Mesenteric fat pad (tissue), 1 donor: ENCODE results near the gene NHLRC4. TPM values are rescaled to one million over a fixed set of nuclear protein-coding genes. Genes with fewer than 3 reads are reported as not detected.

Experiments
- DNase-seq: peaks from one replicate; pipeline ENCODE4 v3.0.0-alpha.2; 2020; ENCODE audit warnings: low spot score
- total RNA-seq: library from RNA; stranded (reverse); fragmentation: NEBNext Ultra II Directional; extraction: Animal tissue kit (Norgen Biotek cat#: 25700); gene quantifications from one replicate; pipeline ENCODE4 v1.2.1, GENCODE V29; 2021
- donor health status: DM: yes; HTN: yes; CAD: no.

Gene NHLRC4
- total RNA-seq, 1 donor from 2014 or later = 1.3 TPM

DNA sequence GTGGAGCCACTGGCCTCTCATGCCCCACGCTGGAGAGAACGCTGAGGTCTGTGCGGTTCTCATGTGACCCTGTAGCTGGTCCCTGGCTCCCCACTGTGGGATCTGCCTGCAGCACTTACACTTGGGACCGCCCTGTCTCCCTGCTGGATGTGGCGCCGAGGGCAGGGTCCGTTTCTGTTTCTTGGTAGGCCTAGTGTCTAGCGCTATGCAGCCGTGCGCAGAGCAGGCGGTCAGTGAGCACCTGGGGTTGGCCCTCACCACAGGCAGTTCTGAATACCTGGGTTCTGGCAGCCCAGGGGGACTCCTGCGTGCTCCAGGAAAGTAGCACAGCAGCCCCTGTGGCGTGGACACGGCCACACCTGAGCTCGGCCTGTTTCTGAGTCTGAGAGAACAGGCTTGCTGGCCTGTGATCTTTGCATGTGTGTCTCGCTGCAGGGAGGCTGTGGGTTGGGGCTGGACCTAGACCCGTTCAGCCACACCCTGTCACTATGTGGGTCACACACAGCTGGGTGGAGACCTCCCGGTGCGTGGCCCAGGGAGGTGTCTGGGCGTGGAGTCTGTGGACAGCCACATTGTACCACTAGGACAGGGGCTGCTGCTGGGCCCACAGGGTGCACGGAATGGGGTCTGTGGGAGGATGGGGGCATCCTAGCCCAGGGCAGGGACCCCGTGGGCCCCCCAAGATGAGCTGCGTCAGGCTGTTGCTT, 36.5 kb upstream of the NHLRC4 start:
- DNase-seq = no peak

- no peak for DNase-seq
These were observed 35.2 kb upstream of the NHLRC4 start for GRCh38 chr16:531494-532125.

DNA sequence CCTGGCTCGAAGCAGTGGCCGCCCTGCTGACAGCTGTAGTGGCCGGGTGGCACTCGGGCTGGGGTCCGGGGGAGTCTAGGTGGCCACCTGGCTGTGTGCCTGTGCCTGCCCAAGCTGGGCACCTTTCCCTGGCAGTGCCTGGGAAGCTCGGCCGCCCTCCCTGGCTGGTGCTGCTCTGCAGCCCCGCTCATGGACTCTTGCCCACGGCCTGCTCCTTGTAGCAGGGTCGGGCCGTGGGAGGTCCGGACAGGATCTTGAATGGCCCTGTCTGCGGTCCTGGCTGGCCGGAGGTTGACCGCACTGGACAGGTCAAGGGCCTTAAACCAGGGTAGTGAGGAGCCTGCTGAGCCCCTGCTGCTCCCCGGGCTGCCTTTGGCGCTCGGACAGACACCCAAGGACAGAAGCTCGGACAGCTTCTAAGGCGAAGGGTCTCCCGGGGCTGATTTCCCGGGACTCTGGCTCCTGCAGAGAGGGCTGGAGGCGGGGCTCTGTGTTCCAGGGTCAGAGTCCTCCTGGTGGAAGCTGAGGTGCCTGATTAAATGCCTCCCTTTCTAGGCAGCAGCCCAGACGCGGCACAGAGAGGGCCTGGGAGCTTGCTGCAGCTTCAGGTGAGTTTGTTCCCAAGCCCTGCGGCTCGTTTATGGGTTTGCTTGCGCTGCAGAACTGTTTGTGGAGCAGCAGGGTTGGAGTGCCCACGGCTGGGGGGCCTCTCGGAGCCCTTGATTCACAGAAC, 33.2 kb upstream of the NHLRC4 start:
- DNase-seq = no peak

DNA sequence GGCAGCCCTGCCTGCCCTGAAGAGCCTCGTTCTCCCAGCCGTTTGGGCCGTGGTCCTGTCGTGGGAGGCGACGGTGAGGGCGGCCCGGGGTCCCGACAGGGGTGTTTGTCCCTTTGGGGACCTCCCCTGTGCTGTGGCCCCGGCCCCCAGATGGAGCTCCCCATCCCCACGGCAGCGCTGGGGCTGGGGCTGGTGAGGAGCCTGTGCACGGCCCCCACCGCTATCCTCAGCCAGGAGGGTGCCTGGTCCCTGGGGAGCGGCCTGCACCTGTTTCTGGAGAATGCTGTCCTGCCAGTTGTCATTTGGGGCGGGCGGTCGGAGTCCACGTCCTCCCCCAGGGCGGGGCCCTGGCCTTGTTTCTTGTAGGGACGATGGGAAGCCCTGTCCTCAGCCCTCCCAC, 32.7 kb upstream of the NHLRC4 start:
- no peak for DNase-seq

DNA sequence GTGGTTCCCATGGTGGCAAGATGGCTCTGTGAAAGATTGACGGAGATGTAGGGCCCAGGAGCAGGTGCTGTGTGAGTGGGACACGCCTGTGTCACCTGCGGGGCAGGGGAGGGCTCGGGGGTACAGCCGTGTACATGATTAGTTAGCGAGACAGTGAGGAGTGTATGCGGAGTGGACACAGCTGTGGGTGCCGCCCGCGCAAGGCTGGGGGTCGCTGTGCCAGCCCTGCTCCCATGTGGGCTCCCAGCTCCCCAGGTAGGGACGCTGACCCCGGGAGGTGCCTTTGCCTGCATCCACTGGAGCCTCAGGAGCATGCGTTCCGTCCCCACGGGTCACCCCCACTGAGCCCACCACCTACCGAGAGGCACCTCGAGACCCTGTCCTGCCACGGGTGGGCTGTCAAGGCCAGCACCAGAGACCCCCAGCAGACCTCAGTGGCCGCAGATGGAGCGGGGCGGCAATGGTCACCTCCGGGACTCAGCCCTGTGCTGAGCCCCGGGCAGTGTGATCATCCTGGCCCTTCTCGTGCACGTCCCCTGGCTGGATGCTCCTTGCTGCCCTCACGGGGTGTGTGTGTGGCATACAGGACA, 31.9 kb upstream of the NHLRC4 start:
- no peak for DNase-seq

DNA sequence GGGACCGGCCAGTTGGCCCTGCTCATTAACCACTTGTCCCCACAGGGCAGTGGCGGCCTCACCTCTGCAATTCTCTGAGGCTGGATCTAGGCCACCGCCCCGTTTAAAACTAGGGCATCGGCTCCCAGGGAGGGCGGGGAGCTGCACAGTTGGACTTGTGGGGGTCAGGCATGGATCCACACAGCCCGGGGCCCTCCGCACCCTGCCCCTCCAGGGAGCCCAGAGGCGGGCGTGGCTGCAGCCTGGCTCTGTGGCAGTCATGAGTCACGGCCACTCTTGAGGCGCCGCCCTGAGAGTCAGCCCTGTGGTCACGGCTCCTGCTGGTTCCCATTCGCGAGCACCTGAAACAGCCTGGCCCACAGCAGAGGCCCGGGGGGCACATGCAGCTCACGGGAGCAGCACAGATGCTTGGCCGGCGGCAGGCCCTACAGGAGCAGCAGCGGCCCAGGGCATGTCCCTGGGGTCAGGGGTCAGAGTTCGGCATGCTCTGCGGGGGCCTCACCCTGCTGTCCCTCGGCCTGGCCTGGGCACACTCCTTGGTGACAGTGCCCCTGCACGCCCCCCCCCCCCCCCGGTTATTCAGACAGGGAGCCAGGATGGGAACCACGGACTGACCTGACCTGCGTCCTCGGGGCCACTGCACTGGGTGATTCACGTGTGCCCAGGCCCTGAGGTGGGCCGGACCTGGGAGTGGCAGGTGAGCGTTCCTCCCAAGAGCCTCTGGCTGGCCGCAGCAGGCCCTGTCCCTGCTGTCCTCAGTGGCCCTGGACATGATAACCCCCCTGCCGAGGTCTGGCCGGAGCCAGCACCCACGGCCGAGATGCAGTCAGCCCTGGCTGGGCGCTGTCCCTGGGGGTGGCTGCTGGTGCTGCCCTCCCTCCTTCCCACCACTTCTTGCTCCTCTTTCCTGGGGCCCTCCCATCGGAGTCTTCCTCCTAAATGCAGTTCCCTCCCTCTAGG, 31.1 kb upstream of the NHLRC4 start:
- peak; percentile 91 for DNase-seq

DNA sequence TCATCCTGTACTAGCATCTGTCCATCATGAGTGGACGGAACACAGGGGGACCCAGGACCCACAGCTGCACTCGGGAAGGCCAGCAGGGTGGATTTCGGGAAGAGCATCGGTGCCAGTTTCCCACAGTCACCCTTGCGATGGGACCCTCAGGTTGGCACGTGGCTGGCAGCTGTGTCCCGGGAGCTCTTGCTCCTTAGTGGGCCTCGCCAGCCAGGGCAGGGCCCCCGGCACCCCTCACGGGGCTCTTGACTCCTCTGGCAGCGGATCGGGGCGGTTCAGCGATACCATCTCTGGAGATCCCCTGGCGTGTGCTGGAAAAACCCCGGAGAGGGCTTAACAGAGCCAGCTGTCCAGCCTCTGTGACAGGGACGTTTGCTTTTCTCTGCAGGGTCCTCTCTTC, 30.1 kb upstream of the NHLRC4 start:
- DNase-seq = no peak

DNA sequence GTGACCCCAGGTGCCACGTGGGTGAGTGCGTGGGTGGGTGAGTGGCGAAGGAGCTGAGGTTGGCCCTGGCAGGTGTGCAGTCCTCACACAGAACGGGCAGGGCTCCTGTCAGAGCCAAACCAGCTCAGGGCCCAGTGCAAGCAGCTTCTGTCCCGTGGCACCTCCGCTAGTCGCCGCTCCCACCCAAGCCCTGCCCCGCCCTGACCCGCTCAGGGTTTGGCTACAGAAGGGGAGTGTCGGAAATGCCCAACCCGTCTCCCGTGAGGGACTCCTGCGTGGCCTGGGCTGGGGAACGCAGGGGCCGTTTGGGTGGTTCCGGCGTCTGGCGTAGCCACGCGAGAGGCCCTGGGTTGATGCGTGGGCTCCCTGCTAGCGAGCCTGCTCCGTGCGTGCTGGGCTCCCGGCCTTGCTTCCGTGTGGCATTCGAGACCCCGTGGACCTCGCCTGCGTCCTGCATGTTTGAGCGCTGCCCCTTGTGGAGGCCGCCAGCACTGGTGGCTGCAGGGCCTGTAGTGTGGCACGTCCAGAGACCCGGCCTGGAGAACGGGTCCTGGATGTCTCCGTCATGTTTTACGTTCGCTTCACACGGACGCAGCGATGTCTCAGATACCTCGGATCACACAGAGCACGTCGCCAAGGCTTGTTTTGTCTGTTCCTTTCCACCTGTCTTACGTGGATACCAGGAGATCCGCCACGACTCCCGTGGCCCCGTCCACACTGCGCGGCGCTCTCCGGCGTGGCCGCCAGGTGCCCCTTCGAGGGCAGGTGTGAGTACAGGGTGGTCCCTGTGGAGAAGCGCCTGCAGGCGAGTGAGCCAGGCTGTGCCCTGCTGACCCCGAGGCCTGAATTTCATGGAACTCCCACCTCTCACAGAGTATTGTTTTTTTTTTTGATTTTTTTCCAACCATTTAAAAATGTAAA, 29.1 kb upstream of the NHLRC4 start:
- DNase-seq = no peak

GRCh38 chr16:539901-540530, 26.8 kb upstream of the NHLRC4 start:
- no peak for DNase-seq

DNA sequence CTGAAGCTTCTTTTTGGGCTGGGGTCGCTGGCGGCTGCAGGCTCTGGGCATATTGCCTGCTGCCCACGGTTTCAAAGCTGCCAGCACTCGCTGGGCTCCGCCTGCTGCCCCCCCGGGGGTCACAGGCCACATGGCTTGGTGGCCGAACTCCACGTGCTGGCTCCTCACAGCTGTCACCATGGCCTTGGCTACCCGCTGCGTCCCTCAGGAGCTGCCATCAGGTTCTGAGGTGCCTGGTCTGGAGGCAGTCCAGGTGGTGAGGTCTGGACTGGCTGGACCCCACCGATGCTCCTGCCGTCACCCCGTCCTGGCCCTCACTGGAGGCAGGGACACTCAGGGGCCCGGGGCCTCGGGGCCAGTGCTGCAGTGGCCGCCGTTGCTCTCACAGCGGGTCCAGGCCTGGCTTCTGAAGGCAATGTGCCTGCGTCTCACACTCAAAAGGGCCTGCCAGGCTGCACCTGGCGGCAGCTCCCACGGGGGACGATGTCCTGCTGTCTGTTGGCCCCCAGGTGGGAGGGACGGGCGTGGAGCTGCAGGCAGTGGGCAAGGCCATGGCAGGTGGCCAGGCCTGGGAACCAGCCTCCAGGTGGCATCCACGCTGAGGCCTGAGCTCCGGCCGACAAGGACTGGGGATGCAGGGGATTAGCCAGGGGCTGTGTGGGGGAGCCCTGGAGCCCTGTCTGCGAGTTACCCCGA, 26.0 kb upstream of the NHLRC4 start:
- no peak for DNase-seq

DNA sequence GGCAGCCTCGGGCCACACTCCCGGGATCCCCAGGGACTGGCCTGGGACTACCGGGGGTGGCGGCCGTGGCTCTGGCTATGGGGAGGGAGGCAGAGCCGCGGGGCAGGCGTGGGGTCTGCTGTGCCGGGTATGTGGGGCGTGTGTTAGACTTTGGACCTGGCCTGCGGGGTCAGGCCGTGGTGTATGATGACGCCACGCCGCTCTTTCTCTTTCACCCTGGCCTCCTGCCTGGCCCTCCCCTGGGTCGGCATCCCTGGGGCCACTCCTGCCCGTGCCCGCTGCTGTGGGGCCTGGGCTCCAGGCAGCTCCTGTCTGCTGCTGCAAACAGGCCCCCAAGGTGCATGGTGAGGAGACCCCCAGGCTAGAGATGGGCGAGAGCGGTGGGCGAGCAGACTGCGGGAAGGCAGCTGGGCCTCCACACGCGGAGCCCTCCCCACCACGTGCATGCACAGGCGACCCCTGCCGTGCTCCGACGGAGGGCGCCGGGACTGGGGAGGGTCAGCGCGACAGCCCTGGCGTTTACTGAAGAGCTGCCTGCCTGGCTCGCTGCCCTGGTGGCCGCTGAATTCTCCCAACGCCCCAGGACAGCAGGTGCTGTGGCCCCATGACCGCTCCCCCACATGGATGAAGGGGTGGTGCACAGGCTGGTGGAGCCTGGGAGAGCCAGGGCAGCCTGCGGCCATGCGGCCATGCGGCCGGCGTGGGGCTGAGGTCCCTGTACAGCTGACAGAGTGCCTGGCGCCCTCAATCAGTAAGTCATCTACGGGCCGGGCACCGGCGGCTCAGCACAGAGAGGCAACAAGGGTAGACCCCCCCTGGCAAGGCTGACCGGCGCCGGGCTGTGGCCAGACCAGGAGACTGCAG, 23.3 kb upstream of the NHLRC4 start:
- DNase-seq = no peak

DNA sequence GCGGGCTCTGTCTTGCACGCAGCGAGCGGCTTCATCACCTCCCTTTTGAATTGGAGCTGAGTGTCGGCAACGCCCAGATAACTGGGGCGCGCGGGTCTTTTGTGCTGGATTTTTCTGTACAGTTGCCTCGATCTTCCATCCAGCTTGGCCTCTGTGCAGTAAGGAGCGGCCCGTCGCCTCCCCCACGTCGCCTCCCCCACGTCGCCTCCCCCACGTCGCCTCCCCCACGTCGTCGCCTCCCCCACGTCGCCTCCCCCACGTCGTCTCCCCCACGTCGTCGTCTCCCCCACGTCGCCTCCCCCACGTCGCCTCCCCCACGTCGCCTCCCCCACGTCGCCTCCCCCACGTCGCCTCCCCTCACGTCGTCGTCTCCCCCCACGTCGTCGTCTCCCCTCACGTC, 22.3 kb upstream of the NHLRC4 start:
- DNase-seq = no peak

- no peak for DNase-seq
These were observed 19.7 kb upstream of the NHLRC4 start for GRCh38 chr16:546909-547770.

DNA sequence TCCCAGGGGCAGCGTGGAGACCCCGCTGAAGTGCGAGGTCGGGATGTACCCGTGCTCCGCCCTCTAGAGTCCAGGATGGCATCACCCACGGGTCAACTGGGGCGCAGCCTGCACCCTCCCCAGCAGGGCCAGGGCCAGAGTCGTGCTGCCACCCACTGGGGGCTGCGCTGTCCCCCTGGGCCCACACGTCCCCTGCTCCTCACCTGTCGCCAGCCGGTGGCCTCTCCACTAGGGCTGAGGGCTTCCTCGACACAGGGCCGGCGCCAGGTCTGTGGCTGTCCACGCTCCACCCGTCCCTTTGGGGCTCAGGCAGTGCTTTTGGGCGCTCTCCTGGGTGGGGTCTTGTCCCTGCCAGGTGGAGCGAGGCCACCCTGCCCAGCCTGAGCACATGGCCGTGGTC, 18.2 kb upstream of the NHLRC4 start:
- DNase-seq = no peak

GRCh38 chr16:549544-550263, 17.1 kb upstream of the NHLRC4 start:
- no peak for DNase-seq

DNA sequence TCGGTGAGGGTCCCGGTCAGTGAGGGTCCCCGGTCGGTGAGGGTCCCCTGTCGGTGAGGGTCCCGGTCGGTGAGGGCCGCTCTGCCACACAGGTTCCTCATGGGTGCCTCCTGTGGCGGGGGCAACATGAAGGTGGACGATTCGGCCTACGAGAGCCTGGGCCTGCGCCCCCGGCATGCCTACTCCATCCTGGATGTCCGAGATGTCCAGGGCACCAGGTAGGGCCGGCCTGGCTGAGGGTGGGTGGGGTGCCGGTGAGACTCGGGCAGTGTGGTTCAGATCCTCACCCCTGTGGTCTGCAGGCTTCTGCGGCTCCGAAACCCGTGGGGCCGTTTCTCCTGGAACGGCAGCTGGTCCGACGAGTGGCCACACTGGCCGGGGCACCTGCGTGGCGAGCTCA, 15.6 kb upstream of the NHLRC4 start:
- DNase-seq = no peak
